ENCODE results near the gene SLC27A3. TPM values are rescaled to one million over a fixed set of nuclear protein-coding genes. Genes with fewer than 3 reads are reported as not detected.

The SLC27A3 gene
- total and polyA plus RNA-seq, 9 of the 15 experiments (the other 6 are each of a cell fraction or from before 2014, with no cell fraction given), result 0.57 to 5.2 (median 2.8) TPM

GRCh38 chr1:153796786-153797659, 21.8 kb downstream of the SLC27A3 start (continued):
- TF ChIP-seq ZNF512 (tag; IDR thresholded peaks at IDR 0.05), result no peak
- no peak for TF ChIP-seq THRB (CRISPR knock-in tag; conservative IDR thresholded peaks at IDR 0.05)
- no peak for TF ChIP-seq TCF3 (CRISPR knock-in tag; IDR thresholded peaks at IDR 0.05)
- peak in 1 of 2 experiments; percentile 26; a peak in 1 of 4 replicates for TF ChIP-seq FOXK2 (conservative IDR thresholded peaks at IDR 0.05 in 1 of 2, IDR thresholded peaks at IDR 0.05 in 1 of 2; ENCODE audit: low read depth in 2 of 2)
- peak; percentile 33; the same call in 1 of the 2 replicates for TF ChIP-seq TFAP4 (CRISPR knock-in tag; IDR thresholded peaks at IDR 0.05; ENCODE audit: borderline replicate concordance)
- peak; percentile 88 to 91 (median 89) for TF ChIP-seq CTCF (IDR thresholded peaks at IDR 0.05 in 2 of 3, conservative IDR thresholded peaks at IDR 0.05 in 1 of 3; ENCODE audit: insufficient read depth in 2 of 3, low read depth in 1 of 3, low read length in 3 of 3)
- TF ChIP-seq MYC (IDR thresholded peaks at IDR 0.05; ENCODE audit: low read depth, low read length), result 0 out of 2 replicates have a peak, but pooled peaks have one; percentile 13
- TF ChIP-seq MYC (CRISPR knock-in tag; IDR thresholded peaks at IDR 0.05; ENCODE audit: borderline replicate concordance, low read depth), result no peak
- TF ChIP-seq ZNF12 (CRISPR knock-in tag; IDR thresholded peaks at IDR 0.05), result no peak
- 0 out of 2 replicates have a peak, but pooled peaks have one; percentile 18 for TF ChIP-seq ZC3H4 (CRISPR knock-in tag; IDR thresholded peaks at IDR 0.05; ENCODE audit: borderline replicate concordance)
- TF ChIP-seq DEAF1 (CRISPR knock-in tag; IDR thresholded peaks at IDR 0.05), result peak; percentile 50
- 0 out of 2 replicates have a peak, but pooled peaks have one; percentile 16 for TF ChIP-seq HCFC1 (IDR thresholded peaks at IDR 0.05; ENCODE audit: low read depth, low read length)
- peak; percentile 12; the same call in 1 of the 2 replicates for TF ChIP-seq CXXC5 (CRISPR knock-in tag; IDR thresholded peaks at IDR 0.05)
- no peak for TF ChIP-seq TOE1 (IDR thresholded peaks at IDR 0.05; ENCODE audit: borderline replicate concordance)
- no peak for TF ChIP-seq TOE1 (CRISPR knock-in tag; IDR thresholded peaks at IDR 0.05; ENCODE audit: borderline replicate concordance, low read depth)
- TF ChIP-seq RCOR1 (IDR thresholded peaks at IDR 0.05; ENCODE audit: borderline replicate concordance in 1 of 2, low read depth in 2 of 2, low read length in 2 of 2), result peak in 1 of 2 experiments; percentile 18; a peak in 1 of 4 replicates

Data from K562 (cell line).